GM21423 (cell line): Measurements from ENCODE around the gene TRIM65.
"Not testable (repeated sequence)": the region's sequence is repeated elsewhere in the genome, so short reads cannot be mapped to it uniquely, and the experiment has no call there.

Experiments used
- ATAC-seq: cut with Tn5 transposase; IDR thresholded peaks from one replicate; pipeline ENCODE4 v1.9.1; 2021; ENCODE audit warnings: mild to moderate bottlenecking, moderate library complexity; ENCODE audit not compliant: unreplicated experiment

TRIM65 gene

DNA sequence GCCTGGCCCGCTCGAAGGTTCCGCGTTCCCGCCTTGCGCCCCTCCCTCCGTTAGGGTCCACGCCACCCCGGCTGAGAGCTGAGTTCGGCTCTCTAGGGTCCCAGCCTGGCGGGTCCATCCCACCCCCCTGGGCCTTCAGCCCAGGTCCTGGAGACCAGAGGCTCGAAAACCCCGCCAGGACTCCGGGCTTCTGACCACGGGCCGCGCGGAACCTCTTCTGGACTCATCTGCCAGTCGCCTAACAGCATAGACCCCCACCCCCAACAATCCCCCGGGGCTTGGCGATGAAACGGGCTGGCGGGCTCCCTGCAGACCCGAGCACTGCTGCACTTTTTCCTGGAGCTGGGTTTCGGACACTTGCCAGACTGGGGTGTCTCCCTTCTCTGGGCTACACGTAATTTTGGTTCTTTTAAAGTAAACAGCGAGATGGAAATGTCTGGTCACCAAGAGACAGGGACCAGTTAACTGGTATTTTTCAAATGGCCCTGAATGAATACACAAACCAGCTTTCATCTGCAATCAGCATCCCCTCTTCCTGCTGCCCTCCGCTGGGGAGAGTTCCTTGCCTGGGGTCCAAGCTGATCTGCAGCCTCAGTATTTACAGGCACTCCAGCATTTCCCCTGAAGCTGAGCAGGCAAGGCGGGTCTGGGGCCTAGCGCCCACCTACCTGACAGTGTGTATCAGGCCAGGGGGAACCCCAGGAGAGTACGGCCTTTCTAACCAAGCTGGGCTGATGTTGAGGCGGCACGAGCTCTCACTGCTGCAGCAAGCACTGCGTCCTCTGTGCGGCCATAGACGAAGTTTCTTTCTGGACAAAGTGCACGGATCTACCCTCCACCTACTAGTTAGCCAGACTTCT is 639 bp upstream of the TRIM65 start:
- no peak for ATAC-seq

GRCh38 chr17:75895370-75896155 is 1.2 kb downstream of the TRIM65 start:
- ATAC-seq: no peak

DNA sequence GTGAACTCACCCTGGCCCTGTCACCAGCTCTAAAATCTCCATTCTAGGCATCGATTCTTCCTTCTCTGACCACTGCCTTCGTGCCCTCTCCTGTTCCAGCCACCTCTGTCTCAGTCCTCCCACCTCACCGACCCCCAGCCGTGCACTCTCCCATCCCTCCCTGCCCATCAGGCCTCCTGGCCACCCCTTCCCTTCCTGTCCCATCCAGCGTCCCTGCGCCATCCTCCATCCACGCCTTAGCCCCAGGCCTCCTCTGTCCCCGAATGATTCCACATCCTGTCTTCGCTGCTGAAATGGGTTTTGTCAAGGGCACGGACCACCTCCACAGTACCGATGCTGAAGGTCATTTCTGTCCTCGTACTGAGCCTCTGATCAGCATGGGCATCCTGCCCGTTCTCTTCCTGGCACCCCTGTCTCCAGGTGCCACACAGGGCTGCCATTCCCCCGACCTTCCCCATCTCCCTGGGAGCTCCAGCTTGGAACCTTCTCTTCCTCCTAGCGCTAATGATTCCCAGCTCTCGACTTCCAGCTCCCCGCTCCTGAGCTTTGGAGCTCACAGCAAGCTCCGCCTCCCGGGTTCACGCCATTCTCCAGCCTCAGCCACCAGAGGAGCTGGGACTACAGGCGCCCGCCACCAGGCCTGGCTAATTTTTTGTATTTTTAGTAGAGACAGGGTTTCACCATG is 2.6 kb downstream of the TRIM65 start:
- ATAC-seq: no peak

DNA sequence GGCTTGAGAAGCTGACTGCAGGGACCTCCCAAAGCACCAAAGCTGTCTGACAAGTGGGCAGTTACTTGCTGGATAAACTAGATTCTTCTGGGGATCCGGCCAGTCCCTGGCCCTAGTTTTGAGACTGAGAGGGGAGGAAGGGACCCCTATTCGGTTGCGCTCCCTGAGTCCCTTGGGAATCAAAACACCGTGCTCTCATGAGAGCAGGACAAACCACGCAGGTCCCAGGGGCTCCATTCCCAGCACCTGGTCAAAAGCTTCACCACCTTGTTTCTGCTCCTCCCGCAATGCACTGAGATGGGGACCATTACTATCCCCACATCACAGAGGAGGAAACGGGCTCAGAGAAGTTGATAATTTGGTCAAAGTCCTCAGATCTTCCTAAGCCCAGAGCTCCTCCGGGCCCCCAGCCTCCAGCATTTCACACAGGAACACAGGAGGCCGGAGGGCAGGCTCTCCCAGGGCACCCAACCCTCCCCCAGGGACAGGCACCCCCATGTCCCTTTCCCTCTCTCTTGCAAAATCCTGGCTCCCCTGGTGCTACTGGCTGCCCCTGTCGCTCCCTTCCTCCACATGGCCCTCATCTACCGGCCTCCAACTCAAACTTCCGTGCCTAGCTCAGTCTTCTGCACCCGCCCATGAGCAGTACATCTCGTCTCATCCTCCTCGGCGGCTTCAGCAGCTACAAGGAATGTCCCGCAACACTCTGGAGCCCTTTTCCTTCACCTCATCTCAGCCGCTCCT is 3.3 kb downstream of the TRIM65 start:
- no peak for ATAC-seq

DNA sequence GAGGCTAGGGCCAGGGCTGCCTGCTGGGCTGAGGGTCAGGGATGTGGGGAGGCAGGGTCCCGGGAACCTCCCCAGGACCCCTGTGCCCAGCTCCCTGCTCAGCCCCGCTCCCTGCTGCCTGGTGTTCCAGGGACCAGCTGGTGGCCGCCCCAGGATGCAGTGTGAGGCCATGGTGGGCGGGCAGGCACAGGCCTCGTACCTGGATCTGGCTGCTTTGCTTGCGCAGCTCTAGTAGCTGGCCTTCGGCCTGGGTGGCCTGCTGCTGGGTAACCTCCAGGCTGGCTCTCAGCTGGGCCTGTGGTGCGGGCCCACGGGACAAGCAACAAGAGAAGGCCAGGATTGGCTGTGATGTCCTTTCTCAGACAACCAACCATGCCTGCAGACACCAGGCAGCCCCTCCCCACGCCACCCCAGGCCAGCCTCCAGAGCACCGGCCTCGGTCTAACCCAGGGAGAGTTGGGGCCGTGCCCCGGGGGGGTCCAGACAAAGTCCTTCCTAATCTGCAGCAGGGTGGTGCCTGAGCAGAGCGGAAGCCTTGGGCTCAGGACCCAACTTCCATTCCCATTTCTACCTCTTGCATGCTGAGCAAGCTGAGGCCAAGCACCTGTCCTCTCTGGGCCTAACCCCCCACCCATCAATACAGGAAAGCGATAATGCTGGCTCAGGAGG is 4.1 kb downstream of the TRIM65 start:
- ATAC-seq: no peak

DNA sequence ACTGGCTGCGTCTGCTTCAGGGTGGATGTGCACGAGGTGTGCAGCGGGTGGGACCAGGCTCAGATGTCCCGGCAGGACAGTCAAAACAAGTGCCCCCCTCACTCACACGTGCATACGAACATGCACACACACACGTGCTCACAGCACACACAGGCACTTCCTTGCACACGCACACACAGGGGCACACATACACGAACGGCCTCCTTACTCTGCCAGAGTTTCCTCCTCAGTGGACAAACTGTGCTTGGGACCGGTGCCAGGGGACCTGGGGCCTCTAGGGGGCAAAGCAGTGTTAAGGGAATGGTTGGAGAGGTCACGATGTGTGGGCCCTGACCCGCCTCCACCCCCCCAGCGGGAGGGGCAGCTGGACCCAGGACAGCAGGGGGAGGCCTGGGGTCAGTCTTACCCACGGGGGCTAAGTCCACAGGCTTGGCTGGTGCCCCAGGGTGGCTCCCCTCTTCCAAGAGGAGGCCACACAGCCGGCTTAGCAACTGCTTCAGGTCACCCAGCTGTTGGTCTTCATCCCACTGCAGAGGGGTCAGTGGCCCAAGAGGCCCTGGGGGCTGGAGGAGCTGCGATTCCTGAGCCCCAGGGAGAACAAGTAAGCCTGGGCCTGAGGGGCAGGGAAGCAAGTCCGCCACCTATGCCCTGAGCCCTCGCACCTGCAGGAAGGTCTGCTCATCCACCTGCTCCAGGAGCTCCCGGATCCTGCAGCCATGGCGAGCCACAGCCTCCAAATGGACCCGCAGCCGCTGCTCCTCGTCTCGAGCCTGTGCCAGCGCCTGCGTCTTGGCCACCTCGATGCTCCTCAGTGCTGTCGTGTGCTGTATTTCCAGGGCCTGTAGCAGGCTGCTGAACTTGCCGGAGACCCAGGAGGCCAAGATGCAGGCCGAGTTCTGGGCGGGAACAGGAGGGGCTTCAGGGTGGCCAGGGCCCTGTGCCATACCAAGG is 4.9 kb downstream of the TRIM65 start:
- no peak for ATAC-seq

- ATAC-seq: no peak
Measured at GRCh38 chr17:75891022-75891604, 5.6 kb downstream of the TRIM65 start.

DNA sequence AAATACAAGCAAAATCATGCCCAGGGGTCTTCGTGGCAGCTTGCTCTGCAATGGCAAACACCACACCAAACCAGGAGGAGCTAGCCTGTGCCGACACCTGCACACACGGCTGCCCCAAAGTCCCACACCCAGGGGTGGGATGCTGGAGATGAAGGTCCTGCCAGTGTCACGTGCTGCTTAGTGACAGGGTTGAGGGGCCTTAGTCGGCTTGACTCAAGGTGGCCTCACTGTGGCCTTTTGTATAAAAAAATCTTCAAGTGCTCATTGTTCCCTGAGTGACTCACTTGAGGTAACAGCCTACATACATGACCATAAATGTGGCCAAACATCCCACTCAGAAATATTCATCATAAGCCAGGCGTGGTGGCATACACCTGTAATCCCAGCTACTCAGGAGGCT is 7.3 kb downstream of the TRIM65 start:
- ATAC-seq: no peak

GRCh38 chr17:75888484-75888883 is 8.3 kb downstream of the TRIM65 start:
- ATAC-seq: no peak

DNA sequence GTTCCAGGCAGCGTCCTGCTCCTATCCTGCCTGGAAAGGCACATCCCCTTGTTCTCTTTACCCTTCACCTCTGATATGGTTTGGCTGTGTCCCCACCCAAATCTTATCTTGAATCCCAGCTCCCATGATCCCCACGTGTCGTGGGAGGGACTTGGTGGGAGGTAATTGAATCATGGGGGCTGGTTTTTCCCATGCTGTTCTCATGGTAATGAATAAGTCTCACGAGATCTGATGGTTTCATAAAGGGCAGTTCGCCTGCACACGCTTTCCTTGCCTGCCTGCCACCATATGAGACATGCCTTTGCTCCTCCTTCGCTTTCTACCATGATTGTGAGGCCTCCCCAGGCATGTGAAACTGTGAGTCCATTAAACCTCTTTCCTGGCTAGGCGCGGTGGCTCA is 10.9 kb downstream of the TRIM65 start:
- not testable (repeated sequence) for ATAC-seq

GRCh38 chr17:75885431-75885830 is 11.3 kb downstream of the TRIM65 start:
- no peak for ATAC-seq

DNA sequence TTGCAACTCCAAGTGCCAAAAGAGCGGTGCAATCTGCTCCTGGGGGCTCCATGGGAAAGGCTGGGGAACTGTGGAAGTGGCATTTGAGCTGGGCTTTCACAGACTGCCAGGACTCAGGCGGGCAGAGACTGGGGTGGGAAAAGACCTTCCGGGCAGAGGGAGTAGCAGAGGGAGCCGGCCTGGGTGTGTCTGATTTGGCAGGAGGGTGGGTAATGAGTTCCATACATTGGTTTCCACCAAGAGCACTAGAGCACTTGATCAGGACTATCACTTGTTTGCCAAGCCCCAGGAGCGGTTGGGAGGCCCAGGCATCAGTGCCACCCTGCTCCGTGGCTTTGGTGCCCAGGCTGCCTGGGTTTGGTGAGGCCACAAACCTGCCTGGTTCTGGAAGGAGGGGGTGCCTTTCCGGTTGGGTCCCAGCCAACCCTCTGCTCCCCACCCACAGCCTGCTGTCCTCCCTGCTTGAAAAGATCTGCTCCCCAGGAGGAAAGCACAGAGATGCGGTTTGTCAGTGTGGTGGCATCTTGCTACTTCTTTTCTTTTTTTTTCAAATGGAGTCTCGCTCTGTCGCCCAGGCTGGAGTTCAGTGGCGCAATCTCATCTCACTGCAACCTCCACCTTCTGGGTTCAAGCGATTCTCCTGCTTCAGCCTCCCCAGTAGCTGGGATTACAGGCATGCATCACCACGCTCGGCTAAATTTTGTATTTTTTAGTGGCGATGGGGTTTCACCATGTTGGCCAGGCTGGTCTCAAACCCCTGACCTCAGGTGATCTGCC is 14.9 kb downstream of the TRIM65 start:
- no peak for ATAC-seq

GRCh38 chr17:75880266-75880665 is 16.5 kb downstream of the TRIM65 start:
- ATAC-seq: no peak

DNA sequence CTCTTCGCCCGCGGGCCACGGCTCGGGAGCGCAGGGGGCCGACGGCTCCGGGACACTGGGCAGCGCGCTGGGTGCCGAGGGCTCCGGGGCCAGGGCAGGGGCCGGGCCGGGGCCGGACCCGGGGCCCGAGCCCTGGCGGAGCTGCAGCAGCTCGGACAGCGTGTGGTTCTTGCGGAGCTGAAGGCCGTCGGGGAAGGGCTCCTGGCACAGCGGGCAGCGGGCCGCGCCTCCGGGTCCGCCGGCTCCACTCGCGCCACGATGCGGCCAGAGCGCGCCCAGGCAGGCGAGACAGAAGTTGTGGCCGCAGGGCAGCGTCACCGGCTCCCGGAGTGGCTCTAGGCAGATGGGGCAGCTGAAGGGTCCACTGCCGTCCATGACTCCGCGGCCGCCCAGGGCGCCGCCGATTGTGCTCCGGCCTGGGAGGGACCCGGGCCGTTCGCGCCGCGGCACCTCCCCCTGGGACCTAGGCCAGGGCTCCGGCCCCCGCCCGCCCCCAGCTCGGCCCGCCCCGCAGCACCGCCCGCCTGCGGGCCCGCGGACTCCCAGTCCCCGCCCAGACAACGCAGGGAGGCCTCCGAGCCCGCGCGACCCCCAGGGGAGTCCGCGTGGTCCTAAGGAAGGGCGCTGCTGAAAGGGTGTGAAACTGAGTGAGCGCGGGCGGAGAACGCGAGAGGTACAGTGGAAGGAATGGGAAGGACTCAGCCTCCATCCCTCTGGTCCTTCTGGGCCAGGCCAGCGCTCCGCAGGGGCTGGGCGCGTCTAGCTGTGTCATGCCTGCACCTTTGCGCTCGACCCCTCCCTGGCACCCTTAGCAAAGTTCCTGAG is 18.4 kb downstream of the TRIM65 start, which contains the start of gene TRIM47:
TSS of gene TRIM47 (minus strand) at position 408 of the 825 bp plus-strand sequence. CDS start at position 375, 33 bp downstream.
- no peak for ATAC-seq

DNA sequence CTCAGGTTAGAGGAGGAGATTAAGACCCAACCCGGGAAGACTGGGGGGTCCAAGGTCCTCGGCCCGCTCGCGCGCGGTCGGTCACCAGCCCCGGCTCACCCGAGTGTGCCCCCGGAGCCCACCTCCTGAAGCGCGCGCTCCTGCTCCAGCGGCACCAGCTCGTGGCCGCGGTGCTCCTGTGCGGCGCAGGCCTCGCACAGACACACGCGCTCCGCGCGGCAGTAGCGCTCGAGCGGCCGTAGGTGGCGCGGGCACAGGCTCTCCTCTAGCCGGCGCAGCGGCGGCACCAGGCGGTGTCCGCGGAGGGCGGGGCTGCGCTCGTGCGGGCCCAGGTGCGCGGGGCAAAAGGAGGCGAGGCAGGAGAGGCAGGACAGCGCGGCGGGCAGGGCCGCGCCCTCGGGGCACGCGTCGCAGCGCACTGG is 19.0 kb downstream of the TRIM65 start:
- no peak for ATAC-seq

GRCh38 chr17:75876938-75877751 is 19.6 kb downstream of the TRIM65 start:
- no peak for ATAC-seq
